Liver (tissue), 9 donors: Measurements from ENCODE around the gene CASQ2. TPM values are rescaled to one million over a fixed set of nuclear protein-coding genes. Genes with fewer than 3 reads are reported as not detected.

Experiments used
- DNase-seq: peaks from one replicate; pipeline ENCODE4 v3.0.0-alpha.2; 2017; ENCODE audit warnings: low spot score
- H3K27ac ChIP-seq, 2 donors: one replicate each; pipeline ENCODE4 v1.7.0; 2013; ENCODE audit warnings: inconsistent platforms in 2 of 2, low read length in 2 of 2, control low read depth in 1 of 2, low read depth in 1 of 2, mild to moderate bottlenecking in 1 of 2
- H3K27me3 ChIP-seq, 4 donors: one replicate each; pipeline versions ENCODE4 v1.6.1 to v1.7.0; 2013; ENCODE audit warnings: low read length in 3 of 4, inconsistent platforms in 1 of 4, mild to moderate bottlenecking in 1 of 4, moderate library complexity in 1 of 4; ENCODE audit not compliant: control insufficient read depth in 4 of 4, insufficient read depth in 4 of 4
- H3K36me3 ChIP-seq, 4 donors: one replicate each; pipeline versions ENCODE4 v1.6.1 to v1.7.0; 2013; ENCODE audit warnings: low read length in 3 of 4, mild to moderate bottlenecking in 3 of 4, low read depth in 1 of 4, moderate library complexity in 1 of 4; ENCODE audit not compliant: control insufficient read depth in 4 of 4, insufficient read depth in 3 of 4
- H3K4me1 ChIP-seq, 4 donors: one replicate each; pipeline versions ENCODE4 v1.6.1 to v1.7.0; 2013; ENCODE audit warnings: low read length in 3 of 4, mild to moderate bottlenecking in 3 of 4, moderate library complexity in 1 of 4; ENCODE audit not compliant: control insufficient read depth in 4 of 4, insufficient read depth in 4 of 4
- H3K4me3 ChIP-seq, 3 donors: one replicate each; pipeline versions ENCODE4 v1.6.1 to v1.7.0; 2013; ENCODE audit warnings: low read length in 3 of 3, control low read depth in 1 of 3, low read depth in 1 of 3, mild to moderate bottlenecking in 1 of 3
- H3K9ac ChIP-seq, 2 donors: one replicate each; pipeline ENCODE4 v1.7.0; 2013; ENCODE audit warnings: low read length in 2 of 2, mild to moderate bottlenecking in 2 of 2, moderate library complexity in 2 of 2, control low read depth in 1 of 2, low read depth in 1 of 2
- H3K9me3 ChIP-seq, 4 donors: one replicate each; pipeline versions ENCODE4 v1.6.1 to v1.7.0; 2013; ENCODE audit warnings: low read length in 3 of 4; ENCODE audit not compliant: control insufficient read depth in 4 of 4
- CTCF ChIP-seq: fragments of 150-350 bp; IDR thresholded peaks from 2 replicates; pipeline ENCODE4 v1.5.1; 2017; ENCODE audit warnings: improper control_type of control experiment, low read depth, low read length; ENCODE audit not compliant: missing input control
- EGR1 ChIP-seq, 2 donors: IDR thresholded peaks; 2 replicates each; pipeline ENCODE4 v1.6.1; 2016 to 2018; ENCODE audit warnings: antibody characterized with exemption in 2 of 2, low read depth in 2 of 2
- FOXA1 ChIP-seq: IDR thresholded peaks from 2 replicates; pipeline ENCODE4 v1.6.1; 2016; ENCODE audit warnings: antibody characterized with exemption
- FOXA2 ChIP-seq: IDR thresholded peaks from 2 replicates; pipeline ENCODE4 v1.6.1; 2016; ENCODE audit warnings: antibody characterized with exemption
- GABPA ChIP-seq, 2 donors: IDR thresholded peaks in 1 of 2; conservative IDR thresholded peaks in 1 of 2; 2 replicates each; pipeline ENCODE4 v1.6.1; 2016; ENCODE audit warnings: antibody characterized with exemption in 2 of 2, mild to moderate bottlenecking in 1 of 2, moderate library complexity in 1 of 2
- HNF4A ChIP-seq, 2 donors: conservative IDR thresholded peaks; 2 replicates each; pipeline ENCODE4 v1.6.1; 2016; ENCODE audit warnings: antibody characterized with exemption in 2 of 2, mild to moderate bottlenecking in 2 of 2
- HNF4G ChIP-seq: IDR thresholded peaks from 2 replicates; pipeline ENCODE4 v1.6.1; 2016; ENCODE audit warnings: antibody characterized with exemption
- JUND ChIP-seq, 2 donors: IDR thresholded peaks; 2 replicates each; pipeline ENCODE4 v1.6.1; 2016; ENCODE audit warnings: antibody characterized with exemption in 2 of 2
- MAX ChIP-seq: IDR thresholded peaks from 2 replicates; pipeline ENCODE4 v1.6.1; 2016; ENCODE audit warnings: antibody characterized with exemption
- RAD21 ChIP-seq, 2 donors: IDR thresholded peaks; 2 replicates each; pipeline ENCODE4 v1.6.1; 2016; ENCODE audit warnings: antibody characterized with exemption in 2 of 2, mild to moderate bottlenecking in 2 of 2
- REST ChIP-seq: IDR thresholded peaks from 2 replicates; pipeline ENCODE4 v1.6.1; 2016; ENCODE audit warnings: antibody characterized with exemption, mild to moderate bottlenecking
- RXRA ChIP-seq, 2 donors: IDR thresholded peaks; 2 replicates each; pipeline ENCODE4 v1.6.1; 2017 to 2018; ENCODE audit warnings: antibody characterized with exemption in 2 of 2, mild to moderate bottlenecking in 1 of 2
- YY1 ChIP-seq: IDR thresholded peaks from 2 replicates; pipeline ENCODE4 v1.6.1; 2016; ENCODE audit warnings: antibody characterized with exemption, mild to moderate bottlenecking
- ZBTB33 ChIP-seq: IDR thresholded peaks from 2 replicates; pipeline ENCODE4 v1.6.1; 2016; ENCODE audit warnings: antibody characterized with exemption
- WGBS: extraction: QIAGEN DNeasy Blood & Tissue Kit; methylation state at CpG from one replicate; pipeline ENCODE4 v1.1.7; 2013; 5-methylcytosine and 5-hydroxymethylcytosine counted together
- polyA plus RNA-seq, 2 donors: library from polyadenylated mRNA; stranded (reverse) in 1 of 2; unstranded in 1 of 2; fragments of 200-250 nt in 1 of 2; fragments of >200 nt in 1 of 2; fragmentation: Nextera tagmentation in 1 of 2; extraction: Ambion mirVana in 1 of 2; gene quantifications; one replicate each; pipeline versions ENCODE4 v1.2.1 to v1.2.3, GENCODE V29; 2013 to 2015
- total RNA-seq, 2 donors: library from RNA; depleted of rRNA; stranded (reverse); fragments of >200 nt; gene quantifications; one replicate each; pipeline ENCODE4 v1.2.3, GENCODE V29; 2014
- donor health status: healthy.
- donor health status: healthy.
- donor health status: healthy.
- donor health status: healthy.
- donor health status: healthy.

CASQ2 gene
- total and polyA plus RNA-seq, 4 donors: 0.33 to 1.1 TPM; not detected in 2

GRCh38 chr1:115676498-115677181 lies 91.9 kb downstream of the CASQ2 start:
- Histone ChIP-seq H3K4me1 (no peaks in the 10 kb centered on the region), H3K36me3 (peaks cover 0 to 3% (median 0%) of the 10 kb centered on the region in 4 donors), H3K4me3 (no peak overlapping the region), H3K27me3 (no peaks in the 10 kb centered on the region), H3K9ac (no peak overlapping the region), H3K9me3 (no peaks in the 10 kb centered on the region), H3K27ac (no peak overlapping the region)
- no peak for DNase-seq
- TF ChIP-seq FOXA2 (no peak), RXRA (IDR thresholded peaks at IDR 0.05) (no peak), RAD21 (IDR thresholded peaks at IDR 0.05) (no peak), HNF4A (conservative IDR thresholded peaks at IDR 0.05) (no peak), EGR1 (IDR thresholded peaks at IDR 0.05; ENCODE audit: low read depth in 2 of 2) (no peak), MAX (no peak), YY1 (no peak), HNF4G (no peak), CTCF (no peak), GABPA (IDR thresholded peaks at IDR 0.05 in 1 of 2, conservative IDR thresholded peaks at IDR 0.05 in 1 of 2) (no peak), JUND (IDR thresholded peaks at IDR 0.05) (no peak), FOXA1 (no peak), ZBTB33 (no peak), REST (no peak)
- WGBS: 90% methylated on average over 7 of the region's 7 CpGs
